HG03378 (cell line): ENCODE data around the gene SCD.
"Not testable (repeated sequence)": the region's sequence is repeated elsewhere in the genome, so short reads cannot be mapped to it uniquely, and the experiment has no call there.

Experiments
- ATAC-seq: cut with Tn5 transposase; IDR thresholded peaks from one replicate; pipeline ENCODE4 v1.9.1; 2021; ENCODE audit warnings: mild to moderate bottlenecking, moderate library complexity; ENCODE audit not compliant: unreplicated experiment

SCD gene

GRCh38 chr10:100346765-100347567, at the start of gene SCD:
Gene SCD (plus strand): TSS chr10:100347233. CDS start chr10:100347505, 272 bp downstream.
- ATAC-seq: peak; percentile 87

- no peak for ATAC-seq
Observed at GRCh38 chr10:100297242-100297641, 49.8 kb upstream of the SCD start.

- ATAC-seq: not testable (repeated sequence)
Observed at GRCh38 chr10:100301123-100301522, 45.9 kb upstream of the SCD start.

GRCh38 chr10:100303724-100304319, 43.2 kb upstream of the SCD start:
- no peak for ATAC-seq

GRCh38 chr10:100304414-100304813, 42.6 kb upstream of the SCD start:
- no peak for ATAC-seq

GRCh38 chr10:100306861-100307260, 40.2 kb upstream of the SCD start:
- ATAC-seq: no peak

- ATAC-seq: no peak
Observed at GRCh38 chr10:100307684-100308083, 39.3 kb upstream of the SCD start.

GRCh38 chr10:100311298-100311697, 35.7 kb upstream of the SCD start:
- no peak for ATAC-seq

- ATAC-seq: no peak
Observed at GRCh38 chr10:100315615-100316014, 31.4 kb upstream of the SCD start.

- ATAC-seq: no peak
Observed at GRCh38 chr10:100318207-100318606, 28.8 kb upstream of the SCD start.

GRCh38 chr10:100319707-100320402, 27.2 kb upstream of the SCD start:
- no peak for ATAC-seq

- ATAC-seq: no peak
Observed at GRCh38 chr10:100325158-100325557, 21.9 kb upstream of the SCD start.

- peak; percentile 96 for ATAC-seq
Observed at GRCh38 chr10:100327007-100327717, 19.9 kb upstream of the SCD start.

- ATAC-seq: no peak
Observed at GRCh38 chr10:100327718-100328009, 19.4 kb upstream of the SCD start.

- ATAC-seq: no peak
Observed at GRCh38 chr10:100328198-100328597, 18.8 kb upstream of the SCD start.

- ATAC-seq: no peak
Observed at GRCh38 chr10:100330079-100330478, 17.0 kb upstream of the SCD start, which contains the start of gene PKD2L1. Gene PKD2L1 (minus strand): TSS chr10:100330228. CDS start chr10:100330103, 125 bp downstream.

GRCh38 chr10:100333106-100333505, 13.9 kb upstream of the SCD start:
- ATAC-seq: no peak

GRCh38 chr10:100333661-100334440, 13.2 kb upstream of the SCD start:
- no peak for ATAC-seq

GRCh38 chr10:100334762-100335161, 12.3 kb upstream of the SCD start:
- no peak for ATAC-seq

- peak; percentile 46 for ATAC-seq
Observed at GRCh38 chr10:100338434-100339036, 8.5 kb upstream of the SCD start.
